Psoas muscle (tissue), 8 donors: ENCODE data around the gene GATA5. TPM values are rescaled to one million over a fixed set of nuclear protein-coding genes. Genes with fewer than 3 reads are reported as not detected.

Source experiments
- ATAC-seq, 4 donors: fragments of 200-7000 bp; cut with Tn5 transposase; one replicate each; pipeline ENCODE4 v1.9.1; 2020; ENCODE audit warnings: moderate library complexity in 3 of 4, mild to moderate bottlenecking in 2 of 4
- DNase-seq, 2 donors: peaks; one replicate each; pipeline ENCODE4 v3.0.0-alpha.2; 2020
- H3K27ac ChIP-seq: fragments of 200-600 bp; one replicate; pipeline ENCODE4 v1.8.0; 2022
- H3K27me3 ChIP-seq, 3 donors: fragments of 200-600 bp in 1 of 3; one replicate each; pipeline versions ENCODE4 v1.6.1 to v1.8.0; 2013 to 2022; ENCODE audit warnings: low read length in 2 of 3, mild to moderate bottlenecking in 2 of 3, moderate library complexity in 1 of 3; ENCODE audit not compliant: insufficient read depth in 3 of 3
- H3K36me3 ChIP-seq, 2 donors: fragments of 200-600 bp in 1 of 2; one replicate each; pipeline versions ENCODE4 v1.6.1 to v1.8.0; 2013 to 2022; ENCODE audit warnings: low read depth in 1 of 2, mild to moderate bottlenecking in 1 of 2, moderate library complexity in 1 of 2; ENCODE audit not compliant: insufficient read depth in 1 of 2
- H3K4me1 ChIP-seq: fragments of 200-600 bp; one replicate; pipeline ENCODE4 v1.8.0; 2022
- H3K4me3 ChIP-seq: fragments of 200-600 bp; one replicate; pipeline ENCODE4 v1.8.0; 2022; ENCODE audit warnings: mild to moderate bottlenecking
- H3K9me3 ChIP-seq: fragments of 200-600 bp; one replicate; pipeline ENCODE4 v1.8.0; 2022
- CTCF ChIP-seq: fragments of 200-600 bp; IDR thresholded peaks from one replicate; pipeline ENCODE4 v1.8.0; 2022; ENCODE audit warnings: antibody characterized with exemption
- WGBS, 3 donors: extraction: QIAGEN DNeasy Blood & Tissue Kit; methylation state at CpG; one replicate each; pipeline versions ENCODE4 v1.1.6 to v1.1.7; 2013; 5-methylcytosine and 5-hydroxymethylcytosine counted together
- intact Hi-C, 2 donors: fragments of 100-400 bp; cut with DNase I; formaldehyde crosslinking; loops; one replicate each; pipeline versions ENCODE4 v1.11.0 to v1.14.2; 2022
- polyA plus RNA-seq, 3 donors: library from polyadenylated mRNA; stranded (reverse); fragments of 200-250 nt; gene quantifications; one replicate each; pipeline ENCODE4 v1.2.3, GENCODE V29; 2013
- total RNA-seq, 4 donors: library from RNA; stranded (reverse); fragmentation: NEBNext Ultra II Directional in 2 of 4; extraction: Animal tissue kit (Norgen Biotek cat#: 25700) in 2 of 4; gene quantifications; one replicate each; pipeline versions ENCODE4 v1.2.1 to v1.2.4, GENCODE V29; 2021 to 2023
- donor health status: healthy with polysubstance abuse.
- donor health status: DM: no; HTN: no; CAD: no; lungs with moderate emphysema.
- donor health status: Bipolar disorder and iron deficiency.
- donor health status: healthy.
- donor health status: DM: yes; HTN: yes; CAD: no.
- donor health status: DM: no; HTN: no; CAD: no.
- donor health status: DM: no; HTN: no; CAD: no.
- donor health status: DM: yes; HTN: yes; CAD: no.

The GATA5 gene
- total and polyA plus RNA-seq, 7 donors, result 0.01 to 0.14 (median 0.08) TPM; not detected in 3

- 3 to 4% (median 3%) methylated on average over 58 to 82 of the region's 82 CpGs for WGBS, 3 donors
- peaks cover 0 to 72% (median 35%) of the 10 kb centered on the region in 3 donors for H3K27me3 ChIP-seq
- H3K9me3 ChIP-seq, result no peaks in the 10 kb centered on the region
- no peak for TF ChIP-seq CTCF
- H3K4me1 ChIP-seq, result peaks cover 19% of the 10 kb centered on the region
- H3K27ac ChIP-seq, result no peak overlapping the region
- intact Hi-C loops, result no loop called here
- DNase-seq, result no peak
- H3K36me3 ChIP-seq, result no peaks in the 10 kb centered on the region
- ATAC-seq, result peak; percentile 31 to 59 (median 47)
- peak overlapping the region; percentile 51 for H3K4me3 ChIP-seq
Measured at GRCh38 chr20:62476056-62476838, 452 bp upstream of the GATA5 start.

GRCh38 chr20:62475027-62475771 is 596 bp downstream of the GATA5 start:
- no peak for ATAC-seq
- Histone ChIP-seq H3K9me3 (no peaks in the 10 kb centered on the region), H3K4me1 (peaks cover 19% of the 10 kb centered on the region), H3K27me3 (peaks cover 0 to 76% (median 32%) of the 10 kb centered on the region in 3 donors), H3K36me3 (no peaks in the 10 kb centered on the region), H3K4me3 (peak overlapping the region; percentile 51), H3K27ac (no peak overlapping the region)
- 2 to 6% (median 5%) methylated on average over 48 to 93 of the region's 93 CpGs for WGBS, 3 donors
- no peak for DNase-seq
- TF ChIP-seq CTCF, result no peak
- intact Hi-C loops, result no loop called here

GRCh38 chr20:62474604-62475026 is 1.2 kb downstream of the GATA5 start:
- ATAC-seq, result no peak
- Histone ChIP-seq H3K4me3 (peak overlapping the region; percentile 51), H3K27me3 (peaks cover 0 to 79% (median 34%) of the 10 kb centered on the region in 3 donors), H3K4me1 (peaks cover 19% of the 10 kb centered on the region), H3K36me3 (no peaks in the 10 kb centered on the region), H3K27ac (no peak overlapping the region), H3K9me3 (no peaks in the 10 kb centered on the region)
- TF ChIP-seq CTCF, result no peak
- intact Hi-C loops, result no loop called here
- 12 to 16% (median 15%) methylated on average over 19 to 25 of the region's 25 CpGs for WGBS, 3 donors
- DNase-seq, result no peak

GRCh38 chr20:62473717-62474603 is 1.8 kb downstream of the GATA5 start:
- WGBS, 3 donors, result 26 to 38% (median 33%) methylated on average over 35 to 52 of the region's 52 CpGs
- no peak overlapping the region for H3K4me3 ChIP-seq
- no peak for TF ChIP-seq CTCF
- no peak for DNase-seq
- no peak for ATAC-seq
- peaks cover 19% of the 10 kb centered on the region for H3K4me1 ChIP-seq
- intact Hi-C loops, result loop anchor here in 1 of 2 donors (2.0 kb wide), 1 partner anchor 27 kb away; no protein-coding TSS in a partner anchor
- H3K36me3 ChIP-seq, result no peaks in the 10 kb centered on the region
- H3K27ac ChIP-seq, result no peak overlapping the region
- no peaks in the 10 kb centered on the region for H3K9me3 ChIP-seq
- peaks cover 0 to 78% (median 35%) of the 10 kb centered on the region in 3 donors for H3K27me3 ChIP-seq
